ENCODE measurements around the gene CEP295NL. TPM values are rescaled to one million over a fixed set of nuclear protein-coding genes. Genes with fewer than 3 reads are reported as not detected.
"Not testable (repeated sequence)": the region's sequence is repeated elsewhere in the genome, so short reads cannot be mapped to it uniquely, and the experiment has no call there.

Gene CEP295NL
- total RNA-seq, 1 experiment from 2014 or later: 0.87 TPM

- Histone ChIP-seq H3K9me3 (ENCODE audit: control insufficient read depth, insufficient read depth, low read depth, low read length) (no peaks in the 10 kb centered on the region), H3K27me3 (ENCODE audit: control insufficient read depth, insufficient read depth, low read length) (no peaks in the 10 kb centered on the region), H3K4me3 (ENCODE audit: low read depth in 2 of 2, low read length in 2 of 2) (no peak overlapping the region), H3K27ac (ENCODE audit: low read length) (no peak overlapping the region), H3K4me1 (ENCODE audit: control insufficient read depth, insufficient read depth, low read length) (no peaks in the 10 kb centered on the region), H3K36me3 (ENCODE audit: control insufficient read depth, insufficient read depth, low read length) (no peaks in the 10 kb centered on the region)
- CTCF ChIA-PET: no interaction called here
- ATAC-seq: no peak
- intact Hi-C loops (cut with micrococcal nuclease; ENCODE audit: unreplicated experiment): no loop called here
- POLR2A ChIA-PET: no interaction called here
- no TSS peak for BruUV-seq (replicated peaks)
- DNase-seq (ENCODE audit: low read depth, low spot score): no peak
- in situ Hi-C loops (cut with HindIII; ENCODE audit: low pct_unique_long_range_greater_than_20kb, low sequenced_read_pairs): no loop called here
- TF ChIP-seq REST (IDR thresholded peaks at IDR 0.05; ENCODE audit: insufficient read depth in 1 of 2, low read depth in 2 of 2, low read length in 1 of 2): no peak
Observed at GRCh38 chr17:78890498-78890897, 12.5 kb downstream of the CEP295NL start.

DNA sequence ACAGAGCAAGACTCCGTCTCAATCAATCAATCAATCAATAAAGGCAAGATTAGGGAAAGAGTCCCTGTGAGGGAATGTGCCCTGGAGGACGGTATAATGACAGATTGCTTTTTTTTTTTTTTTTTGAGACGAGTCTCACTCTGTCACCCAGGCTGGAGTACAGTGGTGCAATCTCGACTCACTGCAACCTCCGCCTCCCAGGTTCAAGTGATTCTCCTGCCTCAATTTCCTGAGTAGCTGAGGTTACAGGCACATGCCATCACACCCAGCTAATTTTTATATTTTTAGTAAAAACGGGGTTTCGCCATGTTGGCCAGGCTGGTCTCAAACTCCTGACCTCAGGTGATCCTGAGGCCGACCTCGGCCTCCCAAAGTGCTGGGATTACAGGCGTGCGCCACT is 12.9 kb downstream of the CEP295NL start:
- BruUV-seq (replicated peaks); in situ Hi-C loops (cut with HindIII; ENCODE audit: low pct_unique_long_range_greater_than_20kb, low sequenced_read_pairs); H3K27me3 ChIP-seq (ENCODE audit: control insufficient read depth, insufficient read depth, low read length); POLR2A ChIA-PET; H3K4me1 ChIP-seq (ENCODE audit: control insufficient read depth, insufficient read depth, low read length); H3K9me3 ChIP-seq (ENCODE audit: control insufficient read depth, insufficient read depth, low read depth, low read length); ATAC-seq; H3K4me3 ChIP-seq (ENCODE audit: low read depth in 2 of 2, low read length in 2 of 2); CTCF ChIA-PET; H3K36me3 ChIP-seq (ENCODE audit: control insufficient read depth, insufficient read depth, low read length); intact Hi-C loops (cut with micrococcal nuclease; ENCODE audit: unreplicated experiment); DNase-seq (ENCODE audit: low read depth, low spot score); H3K27ac ChIP-seq (ENCODE audit: low read length): not testable (repeated sequence)

DNA sequence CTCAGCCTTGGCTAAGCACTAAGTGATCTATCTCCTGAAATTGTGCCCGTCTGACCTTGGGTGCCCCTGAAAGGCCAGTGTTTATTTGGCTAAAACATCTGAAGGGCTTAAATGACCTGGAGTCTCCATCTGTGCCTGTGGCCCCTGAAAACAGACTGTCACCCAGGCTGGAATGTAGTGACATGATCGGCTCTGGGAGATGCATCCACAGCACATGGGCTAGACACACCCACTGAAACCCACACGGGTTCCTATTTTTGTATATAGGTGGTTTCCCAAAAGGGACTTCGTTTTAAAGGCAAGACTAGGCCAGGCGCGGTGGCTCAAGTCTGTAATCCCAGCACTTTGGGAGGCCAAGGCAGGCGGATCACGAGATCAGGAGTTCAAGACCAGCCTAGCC is 13.5 kb downstream of the CEP295NL start:
- in situ Hi-C loops (cut with HindIII; ENCODE audit: low pct_unique_long_range_greater_than_20kb, low sequenced_read_pairs): no loop called here
- intact Hi-C loops (cut with micrococcal nuclease; ENCODE audit: unreplicated experiment): no loop called here
- ChIA-PET POLR2A (no interaction called here), CTCF (no interaction called here)
- ATAC-seq: no peak
- TF ChIP-seq CTCF (IDR thresholded peaks at IDR 0.05): no peak
- no peak for TF ChIP-seq TCF7L2 (IDR thresholded peaks at IDR 0.05; ENCODE audit: low read depth, low read length)
- TF ChIP-seq SIN3A (IDR thresholded peaks at IDR 0.05; ENCODE audit: borderline replicate concordance, insufficient read depth, low read depth, low read length): no peak
- no peak for TF ChIP-seq REST (IDR thresholded peaks at IDR 0.05; ENCODE audit: insufficient read depth in 1 of 2, low read depth in 2 of 2, low read length in 1 of 2)
- no peak for TF ChIP-seq POLR2AphosphoS5 (IDR thresholded peaks at IDR 0.05; ENCODE audit: low read depth, low read length)
- Histone ChIP-seq H3K27ac (ENCODE audit: low read length) (no peak overlapping the region), H3K4me1 (ENCODE audit: control insufficient read depth, insufficient read depth, low read length) (no peaks in the 10 kb centered on the region), H3K9me3 (ENCODE audit: control insufficient read depth, insufficient read depth, low read depth, low read length) (no peaks in the 10 kb centered on the region), H3K4me3 (ENCODE audit: low read depth in 2 of 2, low read length in 2 of 2) (no peak overlapping the region), H3K36me3 (ENCODE audit: control insufficient read depth, insufficient read depth, low read length) (no peaks in the 10 kb centered on the region), H3K27me3 (ENCODE audit: control insufficient read depth, insufficient read depth, low read length) (no peaks in the 10 kb centered on the region)
- BruUV-seq (replicated peaks): no TSS peak
- no peak for DNase-seq (ENCODE audit: low read depth, low spot score)

All from Panc1 (cell line).